ENCODE measurements around the gene RPL39L. TPM values are rescaled to one million over a fixed set of nuclear protein-coding genes. Genes with fewer than 3 reads are reported as not detected.

Gene RPL39L
- total and polyA plus RNA-seq, 2 of the 4 experiments (the other 2 are of a cell fraction) = 18.1 to 34.6 TPM

DNA sequence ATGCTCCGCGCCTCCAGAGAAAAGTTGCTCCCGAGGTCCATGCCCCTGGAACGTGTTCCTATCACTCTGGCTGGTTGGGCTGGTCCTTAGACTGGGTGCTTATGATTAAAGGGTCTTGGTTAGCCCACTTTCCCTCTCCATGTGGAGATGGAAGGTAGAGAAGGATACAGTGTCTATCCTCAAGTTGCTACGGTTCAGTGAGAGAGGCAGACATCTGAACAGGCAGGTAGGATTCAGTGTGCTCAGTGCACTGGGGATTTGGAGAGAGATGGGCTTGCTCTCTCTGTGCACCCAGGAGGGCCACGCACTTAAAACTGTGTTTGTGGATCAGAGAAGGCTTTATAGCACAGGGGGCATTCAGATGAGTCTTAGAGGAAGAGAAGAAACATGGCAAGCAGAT, 63.0 kb downstream of the RPL39L start:
- in situ Hi-C loops (cut with MboI; ENCODE audit: low sequenced_read_pairs) (no loop called here), dilution Hi-C loops (cut with HindIII; ENCODE audit: low sequenced_read_pairs, unreplicated experiment) (no loop called here), intact Hi-C loops (cut with micrococcal nuclease) (no loop called here)
- Histone ChIP-seq H2AK9ac (replicated peaks; ENCODE audit: low read depth, low read length, poor library complexity) (no peak overlapping the region), H3K27ac (ENCODE audit: insufficient read depth, low read length) (no peak overlapping the region), H2BK5ac (ENCODE audit: low read depth, low read length, poor library complexity, severe bottlenecking) (no peak overlapping the region), H3K36me3 (ENCODE audit: control insufficient read depth, insufficient read depth, low read length) (no peaks in the 10 kb centered on the region; the same call in 1 of the 2 replicates), H3K18ac (ENCODE audit: low read depth, low read length) (no peak overlapping the region), H2BK20ac (ENCODE audit: low read depth, low read length) (no peak overlapping the region), H2BK120ac (ENCODE audit: low read depth, low read length) (no peak overlapping the region), H3K79me1 (ENCODE audit: low read depth in 1 of 2, low read length in 2 of 2) (no peaks in the 10 kb centered on the region), H2BK15ac (ENCODE audit: low read depth, low read length) (no peak overlapping the region), H2AK5ac (ENCODE audit: low read depth, low read length) (no peak overlapping the region), H3K4me3 (ENCODE audit: insufficient read depth, low read depth, low read length) (no peak overlapping the region), H3K9me1 (ENCODE audit: insufficient read depth, low read length) (peaks cover 3% of the 10 kb centered on the region; the same call in 1 of the 2 replicates), H4K8ac (ENCODE audit: low read depth in 2 of 2, low read length in 2 of 2) (no peak overlapping the region), H3K4me2 (ENCODE audit: low read depth, low read length) (no peak overlapping the region), H4K20me1 (ENCODE audit: insufficient read depth, low read length) (no peaks in the 10 kb centered on the region), H4K5ac (ENCODE audit: low read depth, low read length) (no peak overlapping the region), H3K9ac (ENCODE audit: low read depth, low read length) (no peak overlapping the region), H4K91ac (ENCODE audit: insufficient read depth, low read depth, low read length) (no peak overlapping the region), H3K14ac (replicated peaks; ENCODE audit: low read depth, low read length) (no peak overlapping the region), H3K56ac (ENCODE audit: extremely low read depth, insufficient read depth, low read length) (no peak overlapping the region; the same call in 1 of the 2 replicates), H3K4ac (ENCODE audit: low read depth, low read length) (no peak overlapping the region), H3K27me3 (ENCODE audit: control insufficient read depth, insufficient read depth, low read length) (no peaks in the 10 kb centered on the region), H2AFZ (replicated peaks; ENCODE audit: low read length, poor library complexity) (no peak overlapping the region), H3K4me1 (ENCODE audit: control insufficient read depth, insufficient read depth, low read length) (no peaks in the 10 kb centered on the region), H3K9me3 (ENCODE audit: control insufficient read depth, insufficient read depth, low read length) (no peaks in the 10 kb centered on the region), H3K23ac (ENCODE audit: low read depth, low read length) (no peak overlapping the region)
- ChIA-PET POLR2A (ENCODE audit: unreplicated experiment) (no interaction called here), CTCF (interaction anchor here (0.6 kb wide), 1 partner anchor 38 kb away, joined by 7 read pairs; no protein-coding TSS in a partner anchor)
- TF ChIP-seq BHLHE40 (IDR thresholded peaks at IDR 0.05; ENCODE audit: low read depth, low read length) (no peak), CHD1 (IDR thresholded peaks at IDR 0.05; ENCODE audit: low read depth, low read length) (no peak), RCOR1 (IDR thresholded peaks at IDR 0.05; ENCODE audit: insufficient replicate concordance, low read length) (no peak), SMC3 (IDR thresholded peaks at IDR 0.05; ENCODE audit: low read depth, low read length) (no peak), POLR2A (IDR thresholded peaks at IDR 0.05; ENCODE audit: low read depth, low read length) (no peak), RAD21 (IDR thresholded peaks at IDR 0.05; ENCODE audit: low read length) (no peak), MAFK (IDR thresholded peaks at IDR 0.05; ENCODE audit: low read depth, low read length) (no peak), RFX5 (IDR thresholded peaks at IDR 0.05; ENCODE audit: low read depth, low read length) (no peak)
- TF ChIP-seq, protein P1, sequence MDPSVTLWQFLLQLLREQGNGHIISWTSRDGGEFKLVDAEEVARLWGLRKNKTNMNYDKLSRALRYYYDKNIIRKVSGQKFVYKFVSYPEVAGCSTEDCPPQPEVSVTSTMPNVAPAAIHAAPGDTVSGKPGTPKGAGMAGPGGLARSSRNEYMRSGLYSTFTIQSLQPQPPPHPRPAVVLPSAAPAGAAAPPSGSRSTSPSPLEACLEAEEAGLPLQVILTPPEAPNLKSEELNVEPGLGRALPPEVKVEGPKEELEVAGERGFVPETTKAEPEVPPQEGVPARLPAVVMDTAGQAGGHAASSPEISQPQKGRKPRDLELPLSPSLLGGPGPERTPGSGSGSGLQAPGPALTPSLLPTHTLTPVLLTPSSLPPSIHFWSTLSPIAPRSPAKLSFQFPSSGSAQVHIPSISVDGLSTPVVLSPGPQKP (IDR thresholded peaks at IDR 0.05; ENCODE audit: borderline replicate concordance, low read depth, low read length) = no peak
- no TSS peak for BruUV-seq (replicated peaks)
- DNase-seq (no peak), ATAC-seq (ENCODE audit: low read depth) (no peak)
- WGBS, 2 experiments (ENCODE audit: extremely low coverage in 2 of 2, insufficient read length in 1 of 2) = no CpG with 5 or more reads among the region's 6 CpGs

Measured in IMR-90 (cell line).